PFSK-1 (cell line): ENCODE data around the gene AKAP13.

ENCODE experiments used
- POLR2AphosphoS5 ChIP-seq: IDR thresholded peaks from 2 replicates; pipeline ENCODE4 v1.6.1; 2012; ENCODE audit warnings: low read depth, mild to moderate bottlenecking, control low read depth, low read length, moderate library complexity
- REST ChIP-seq, 2 experiments: IDR thresholded peaks; 2 replicates each; pipeline versions ENCODE4 v1.6.1 to v1.8.0; 2011 to 2012; ENCODE audit warnings: low read depth in 2 of 2, low read length in 2 of 2, control low read depth in 1 of 2, inconsistent platforms in 1 of 2, mild to moderate bottlenecking in 1 of 2, moderate library complexity in 1 of 2; ENCODE audit not compliant: insufficient read depth in 1 of 2
- SIN3A ChIP-seq: IDR thresholded peaks from 2 replicates; pipeline ENCODE4 v1.6.1; 2012; ENCODE audit warnings: mild to moderate bottlenecking, low read length, moderate library complexity, borderline replicate concordance; ENCODE audit not compliant: insufficient read depth
- TAF1 ChIP-seq: IDR thresholded peaks from 2 replicates; pipeline ENCODE4 v1.6.1; 2012; ENCODE audit warnings: low read length, control low read depth, borderline replicate concordance; ENCODE audit not compliant: insufficient read depth

GRCh38 chr15:85642065-85642692 lies 261.8 kb downstream of the AKAP13 start:
- TF ChIP-seq TAF1, result no peak
- no peak for TF ChIP-seq POLR2AphosphoS5
- no peak for TF ChIP-seq REST (IDR thresholded peaks at IDR 0.05; ENCODE audit: insufficient read depth in 1 of 2, low read depth in 2 of 2, low read length in 2 of 2)
- no peak for TF ChIP-seq SIN3A
